Adrenal gland (tissue), 12 donors: ENCODE results near the gene TAS2R31. TPM values are rescaled to one million over a fixed set of nuclear protein-coding genes. Genes with fewer than 3 reads are reported as not detected.
A peak's percentile ranks its signal among the peaks of the same experiment; 100 is the strongest.
"Not testable (repeated sequence)": the region's sequence is repeated elsewhere in the genome, so short reads cannot be mapped to it uniquely, and the experiment has no call there.

ENCODE experiments used
- DNase-seq, 7 donors: peaks; one replicate each; pipeline ENCODE4 v3.0.0-alpha.2; 2019 to 2020
- H3K27ac ChIP-seq, 5 donors: fragments of 200-600 bp; sonication (generic) in 4 of 5; 1 replicate in 3 of 5; 2 replicates in 2 of 5; pipeline versions ENCODE4 v1.5.1 to v1.8.0; 2016 to 2020; ENCODE audit warnings: mild to moderate bottlenecking in 1 of 5
- H3K27me3 ChIP-seq: fragments of 200-600 bp; 2 replicates; pipeline ENCODE4 v1.8.0; 2021
- H3K36me3 ChIP-seq, 2 donors: fragments of 200-600 bp; replicated peaks in 1 of 2; 1 replicate in 1 of 2; 2 replicates in 1 of 2; pipeline versions ENCODE4 v1.5.1 to v1.8.0; 2018 to 2022
- H3K4me1 ChIP-seq, 2 donors: fragments of 200-600 bp; replicated peaks in 1 of 2; 1 replicate in 1 of 2; 2 replicates in 1 of 2; pipeline versions ENCODE4 v1.5.1 to v1.8.0; 2018 to 2021
- H3K4me3 ChIP-seq, 4 donors: fragments of 200-600 bp; sonication (generic) in 3 of 4; one replicate each; pipeline ENCODE4 v1.5.1; 2016 to 2018
- H3K9me3 ChIP-seq, 3 donors: fragments of 200-600 bp; sonication (generic) in 1 of 3; replicated peaks in 1 of 3; 1 replicate in 2 of 3; 2 replicates in 1 of 3; pipeline versions ENCODE4 v1.5.1 to v1.8.0; 2016 to 2021
- POLR2A ChIP-seq, 2 donors: fragments of 450-650 bp; IDR thresholded peaks; one replicate each; pipeline ENCODE4 v1.6.1; 2017; ENCODE audit warnings: antibody characterized with exemption in 2 of 2, mild to moderate bottlenecking in 2 of 2, moderate library complexity in 1 of 2
- WGBS, 4 donors: extraction: QIAGEN DNeasy Blood & Tissue Kit in 2 of 4; methylation state at CpG; one replicate each; pipeline versions ENCODE4 v1.1.5 to v1.1.7; 2013 to 2017; 5-methylcytosine and 5-hydroxymethylcytosine counted together
- intact Hi-C, 2 donors: fragments of 100-400 bp; cut with DNase I; formaldehyde crosslinking; loops; one replicate each; pipeline versions ENCODE4 v1.14.1 to v1.15.0; 2022 to 2023
- polyA plus RNA-seq, 3 donors: library from polyadenylated mRNA; stranded (reverse); fragments of 200-250 nt in 2 of 3; fragments of 350-450 nt in 1 of 3; fragmentation: Illumina TruSeq in 1 of 3; extraction: RNeasy Lipid Tissue Mini Kit (QIAGEN cat#74804) in 1 of 3; gene quantifications; one replicate each; pipeline ENCODE4 v1.2.3, GENCODE V29; 2013 to 2014
- total RNA-seq, 9 donors: library from RNA; depleted of rRNA in 4 of 9; stranded (reverse); fragments of >200 nt in 4 of 9; fragments of 120-200 nt in 1 of 9; fragmentation: NEBNext Ultra II Directional in 1 of 9; extraction: Animal tissue kit (Norgen Biotek cat#: 25700) in 1 of 9; gene quantifications; one replicate each; pipeline versions ENCODE4 v1.1.0 to v1.2.4, GENCODE V29; 2013 to 2023
- TF ChIP-seq, protein P1 (sequence below), 6 experiments: fragments of 450-650 bp in 4 of 6; fragments of 200-600 bp in 2 of 6; sonication (generic) in 1 of 6; IDR thresholded peaks; 1 replicate in 5 of 6; 2 replicates in 1 of 6; pipeline versions ENCODE4 v1.5.1 to v1.8.0; 2016 to 2021; ENCODE audit warnings: antibody characterized with exemption in 6 of 6, mild to moderate bottlenecking in 2 of 6, moderate library complexity in 1 of 6
- donor health status: healthy with polysubstance abuse.
- donor health status: Bipolar disorder and iron deficiency.
- donor health status: DM: yes; HTN: yes; CAD: no.
- donor health status: DM: no; HTN: no; CAD: no.
- donor health status: DM: no; HTN: no; CAD: no.
- donor health status: DM: yes; HTN: yes; CAD: no.

Gene TAS2R31
- total and polyA plus RNA-seq, 12 donors = 0.20 to 28.5 (median 2.5) TPM; not detected in 1

DNA sequence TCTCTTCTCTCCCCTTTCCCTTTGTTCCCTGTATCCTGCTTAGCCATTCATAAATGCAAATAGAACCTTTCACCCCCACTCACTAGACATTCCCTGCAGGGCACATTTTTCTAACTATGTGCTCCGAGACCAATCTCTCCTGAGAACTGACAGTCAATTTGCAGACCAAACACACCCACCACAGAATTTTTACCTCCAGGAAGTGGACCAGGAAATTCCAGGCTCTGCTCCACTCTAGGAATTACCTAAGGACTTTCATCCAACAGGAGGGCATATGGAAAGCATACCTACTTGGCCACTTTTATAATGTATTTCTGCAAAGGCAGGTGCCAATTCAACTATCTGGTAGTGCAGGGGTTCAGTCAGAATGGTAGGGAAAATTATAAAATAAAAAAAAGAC lies 39.8 kb upstream of the TAS2R31 start:
- Histone ChIP-seq H3K27me3 (no peaks in the 10 kb centered on the region), H3K9me3 (no peaks in the 10 kb centered on the region), H3K4me1 (peaks cover 8 to 23% of the 10 kb centered on the region in 2 donors), H3K36me3 (no peaks in the 10 kb centered on the region), H3K4me3 (no peak overlapping the region), H3K27ac (peak overlapping the region in 2 of 5 donors; percentile 13 to 21)
- no peak for DNase-seq
- 37 to 75% (median 47%) methylated on average over 1 of the region's 1 CpG; no CpG with 5 or more reads in 1 of the 4 donors for WGBS, 4 donors
- intact Hi-C loops = no loop called here
- no peak for TF ChIP-seq POLR2A (IDR thresholded peaks at IDR 0.05)
- TF ChIP-seq, protein P1, sequence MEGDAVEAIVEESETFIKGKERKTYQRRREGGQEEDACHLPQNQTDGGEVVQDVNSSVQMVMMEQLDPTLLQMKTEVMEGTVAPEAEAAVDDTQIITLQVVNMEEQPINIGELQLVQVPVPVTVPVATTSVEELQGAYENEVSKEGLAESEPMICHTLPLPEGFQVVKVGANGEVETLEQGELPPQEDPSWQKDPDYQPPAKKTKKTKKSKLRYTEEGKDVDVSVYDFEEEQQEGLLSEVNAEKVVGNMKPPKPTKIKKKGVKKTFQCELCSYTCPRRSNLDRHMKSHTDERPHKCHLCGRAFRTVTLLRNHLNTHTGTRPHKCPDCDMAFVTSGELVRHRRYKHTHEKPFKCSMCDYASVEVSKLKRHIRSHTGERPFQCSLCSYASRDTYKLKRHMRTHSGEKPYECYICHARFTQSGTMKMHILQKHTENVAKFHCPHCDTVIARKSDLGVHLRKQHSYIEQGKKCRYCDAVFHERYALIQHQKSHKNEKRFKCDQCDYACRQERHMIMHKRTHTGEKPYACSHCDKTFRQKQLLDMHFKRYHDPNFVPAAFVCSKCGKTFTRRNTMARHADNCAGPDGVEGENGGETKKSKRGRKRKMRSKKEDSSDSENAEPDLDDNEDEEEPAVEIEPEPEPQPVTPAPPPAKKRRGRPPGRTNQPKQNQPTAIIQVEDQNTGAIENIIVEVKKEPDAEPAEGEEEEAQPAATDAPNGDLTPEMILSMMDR (IDR thresholded peaks at IDR 0.05) = no peak

DNA sequence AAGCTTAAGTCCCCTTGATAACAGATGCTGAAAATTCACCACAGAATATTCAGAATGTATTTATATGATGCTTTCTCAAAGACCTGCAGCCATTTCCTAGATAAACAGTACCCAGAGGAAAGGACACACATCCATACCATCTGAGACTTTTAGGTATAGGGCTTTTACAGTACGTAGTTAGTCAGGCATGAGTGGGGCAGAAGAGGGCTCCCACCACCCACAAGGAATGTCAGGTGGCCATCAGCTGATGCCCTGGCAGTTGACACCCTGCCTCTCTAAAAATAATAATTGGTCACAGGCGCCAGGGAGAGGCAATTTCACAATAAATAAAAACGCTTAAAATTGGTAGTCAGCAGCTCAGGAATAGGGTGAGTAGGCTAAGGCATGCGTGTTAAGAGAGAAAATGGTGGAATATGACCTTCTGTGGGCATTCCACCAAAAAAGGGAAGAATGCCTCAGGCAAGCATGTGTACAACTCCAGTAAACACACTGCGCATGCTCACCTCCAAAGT lies 38.7 kb upstream of the TAS2R31 start:
- TF ChIP-seq, protein P1 (IDR thresholded peaks at IDR 0.05) = no peak
- no peak for TF ChIP-seq POLR2A (IDR thresholded peaks at IDR 0.05)
- Histone ChIP-seq H3K4me3 (no peak overlapping the region), H3K27ac (peak overlapping the region in 2 of 5 donors; percentile 19 to 66), H3K27me3 (no peaks in the 10 kb centered on the region), H3K36me3 (no peaks in the 10 kb centered on the region), H3K9me3 (no peaks in the 10 kb centered on the region), H3K4me1 (peaks cover 8 to 23% of the 10 kb centered on the region in 2 donors)
- 78 to 89% (median 82%) methylated on average over 5 of the region's 5 CpGs for whole genome bisulfite sequencing, 4 donors
- DNase-seq = no peak
- intact Hi-C loops = no loop called here

DNA sequence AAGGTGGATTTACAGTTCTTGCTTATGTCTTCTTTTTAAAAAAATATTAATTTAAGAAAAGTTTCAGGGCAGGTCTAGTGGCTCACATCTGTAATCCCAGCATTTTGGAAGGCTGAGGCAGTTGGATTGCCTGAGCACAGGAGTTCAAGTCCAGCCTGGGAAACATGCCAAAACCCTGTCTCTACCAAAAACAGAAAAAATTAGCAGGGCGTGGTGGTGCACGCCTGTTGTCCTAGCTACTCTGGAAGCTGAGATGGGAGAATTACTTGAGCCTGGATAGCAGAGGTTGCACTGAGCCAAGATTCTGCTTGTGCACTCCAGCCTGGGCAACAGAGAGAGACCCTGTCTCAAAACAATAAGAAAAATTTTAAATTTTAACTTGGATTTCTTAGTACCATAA lies 36.3 kb upstream of the TAS2R31 start:
- DNase-seq = peak; percentile 34 to 69 (median 66)
- no peaks in the 10 kb centered on the region for H3K9me3 ChIP-seq
- no peak overlapping the region for H3K27ac ChIP-seq
- TF ChIP-seq POLR2A (IDR thresholded peaks at IDR 0.05) = no peak
- TF ChIP-seq, protein P1 (IDR thresholded peaks at IDR 0.05) = no peak
- WGBS, 4 donors = 20 to 39% (median 34%) methylated on average over 2 of the region's 2 CpGs
- H3K4me3 ChIP-seq = no peak overlapping the region
- H3K4me1 ChIP-seq = peaks cover 8 to 23% of the 10 kb centered on the region in 2 donors
- H3K36me3 ChIP-seq = no peaks in the 10 kb centered on the region
- no peaks in the 10 kb centered on the region for H3K27me3 ChIP-seq
- intact Hi-C loops = no loop called here

DNA sequence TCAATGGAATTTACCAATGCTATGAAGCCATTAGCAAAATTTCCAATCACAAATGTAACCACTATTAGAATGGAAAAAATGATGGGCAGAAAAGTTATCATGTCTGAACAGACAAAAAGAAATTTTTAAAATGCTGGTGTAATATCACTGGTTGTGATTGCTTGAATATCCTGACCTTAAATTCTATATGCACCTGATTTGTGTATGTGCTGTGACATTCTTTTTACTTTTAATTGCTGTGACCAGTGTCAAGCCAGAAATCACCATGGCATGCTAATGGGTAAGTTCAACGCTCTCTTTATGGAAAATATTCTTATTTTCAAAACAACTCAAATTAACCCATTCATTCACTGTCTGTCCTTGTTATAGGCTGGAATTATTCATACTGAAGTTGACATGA lies 31.0 kb upstream of the TAS2R31 start, which contains the start of gene TAS2R46:
TSS of gene TAS2R46 (minus strand) at position 101 of the 400 bp plus-strand sequence. CDS start at position 101, 0 bp downstream.
- H3K27me3 ChIP-seq, H3K4me3 ChIP-seq, H3K36me3 ChIP-seq, intact Hi-C loops, H3K4me1 ChIP-seq, H3K9me3 ChIP-seq, DNase-seq, H3K27ac ChIP-seq: not testable (repeated sequence)
- 85 to 97% (median 95%) methylated on average over 1 of the region's 1 CpG for WGBS, 4 donors

DNA sequence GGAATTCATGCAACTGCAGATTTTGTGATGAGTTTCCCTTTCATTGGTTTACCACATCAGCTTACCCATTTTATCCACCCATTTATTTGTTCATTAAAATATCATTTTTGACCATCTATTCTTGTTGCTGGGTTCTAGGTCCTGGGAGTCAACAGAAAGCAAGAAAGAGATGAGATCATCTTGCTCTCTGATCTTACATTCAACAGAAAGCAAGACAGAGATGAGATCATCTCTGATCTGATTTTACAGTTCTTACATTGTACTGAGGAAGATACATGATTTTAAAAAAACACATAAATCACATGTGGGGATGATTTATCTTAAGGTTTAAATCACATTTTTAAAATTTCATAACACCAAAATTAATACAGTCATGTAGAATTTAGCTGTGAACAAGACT lies 28.6 kb upstream of the TAS2R31 start:
- no peaks in the 10 kb centered on the region for H3K9me3 ChIP-seq
- intact Hi-C loops = no loop called here
- H3K4me3 ChIP-seq = no peak overlapping the region
- peaks cover 3 to 13% of the 10 kb centered on the region in 2 donors for H3K4me1 ChIP-seq
- no peak overlapping the region for H3K27ac ChIP-seq
- no peaks in the 10 kb centered on the region for H3K36me3 ChIP-seq
- H3K27me3 ChIP-seq = no peaks in the 10 kb centered on the region
- TF ChIP-seq POLR2A (IDR thresholded peaks at IDR 0.05) = no peak
- TF ChIP-seq, protein P1 (IDR thresholded peaks at IDR 0.05) = no peak
- DNase-seq = no peak
